Caco-2 (cell line): ENCODE measurements around the gene ZNF106. TPM values are rescaled to one million over a fixed set of nuclear protein-coding genes. Genes with fewer than 3 reads are reported as not detected.

Experiments used
- Bru-seq: library from RNA; stranded (reverse); fragments of 400-500 nt; gene quantifications from one replicate; lab custom pipeline; 2021; lab: Mats Ljungman, UMichigan
- BruChase-seq, 2 experiments: library from RNA; stranded (reverse); fragments of 400-500 nt; gene quantifications; one replicate each; lab custom pipeline; 2021; lab: Mats Ljungman, UMichigan
- BruUV-seq: library from RNA; stranded (reverse); fragments of 400-500 nt; replicated peaks from 2 replicates; lab custom pipeline; 2021; lab: Mats Ljungman, UMichigan
- CTCF ChIA-PET: fragments of 300-600 bp; sonication (Branson Sonifier 250); formaldehyde crosslinking; loops from one replicate; lab custom pipeline; 2022; ENCODE audit warnings: antibody characterized with exemption; lab: Charles Lee
- POLR2A ChIA-PET: fragments of 300-600 bp; sonication (Branson Sonifier 250); formaldehyde crosslinking; loops from one replicate; lab custom pipeline; 2022; ENCODE audit warnings: antibody characterized with exemption; lab: Charles Lee
- DNase-seq, 2 experiments: peaks; one replicate each; pipeline versions ENCODE4 v3.0.0 to v3.0.0-alpha.2; 2020 to 2022
- H3K27me3 ChIP-seq: replicated peaks from 2 replicates; pipeline ENCODE4 v1.6.0; 2011; ENCODE audit warnings: low read length; ENCODE audit not compliant: control insufficient read depth, insufficient read depth
- H3K36me3 ChIP-seq: 2 replicates; pipeline ENCODE4 v1.5.1; 2011; ENCODE audit warnings: low read length; ENCODE audit not compliant: control insufficient read depth, insufficient read depth
- H3K4me1 ChIP-seq: fragments of 250-450 bp; sonication (Bioruptor Pico); 2 replicates; pipeline ENCODE4 v1.5.1; 2020; ENCODE audit warnings: mild to moderate bottlenecking
- H3K4me3 ChIP-seq: 2 replicates; pipeline ENCODE4 v1.5.1; 2011; ENCODE audit warnings: low read depth, mild to moderate bottlenecking, control low read depth, low read length
- H3K9me3 ChIP-seq: fragments of 250-450 bp; sonication (Bioruptor Pico); 2 replicates; pipeline ENCODE4 v1.5.1; 2020; ENCODE audit warnings: mild to moderate bottlenecking, moderate library complexity
- H3K27ac Mint-ChIP-seq: one replicate; pipeline ENCODE4 v1.8.0; 2022; ENCODE audit warnings: mixed read lengths; ENCODE audit not compliant: unreplicated experiment
- H3K27me3 Mint-ChIP-seq: one replicate; pipeline ENCODE4 v1.8.0; 2022; ENCODE audit warnings: mixed read lengths; ENCODE audit not compliant: insufficient read depth, unreplicated experiment
- H3K36me3 Mint-ChIP-seq: one replicate; pipeline ENCODE4 v1.8.0; 2022; ENCODE audit warnings: mild to moderate bottlenecking, mixed read lengths; ENCODE audit not compliant: insufficient read depth, unreplicated experiment
- H3K4me1 Mint-ChIP-seq: one replicate; pipeline ENCODE4 v1.8.0; 2022; ENCODE audit warnings: low read depth, mixed read lengths; ENCODE audit not compliant: unreplicated experiment
- H3K4me3 Mint-ChIP-seq: one replicate; pipeline ENCODE4 v1.8.0; 2022; ENCODE audit warnings: mild to moderate bottlenecking, moderate library complexity, mixed read lengths; ENCODE audit not compliant: unreplicated experiment
- H3K9me3 Mint-ChIP-seq: one replicate; pipeline ENCODE4 v1.8.0; 2022; ENCODE audit warnings: mixed read lengths; ENCODE audit not compliant: unreplicated experiment
- intact Hi-C: fragments of 100-400 bp; cut with micrococcal nuclease; formaldehyde crosslinking; loops from one replicate; pipeline ENCODE4 v1.10.0; 2022; ENCODE audit not compliant: unreplicated experiment
- long read RNA-seq: library from polyadenylated mRNA; stranded (forward); transcript quantifications from one replicate; pipeline ENCODE4 v2.0.0, GENCODE V29; 2022
- total RNA-seq: library from RNA; stranded (reverse); gene quantifications from 2 replicates; pipeline ENCODE4 v1.2.3, GENCODE V29; 2022
- TF ChIP-seq, protein P1 (sequence below), 2 experiments: fragments of 200-600 bp in 1 of 2; IDR thresholded peaks; 1 replicate in 1 of 2; 2 replicates in 1 of 2; pipeline versions ENCODE4 v1.5.1 to v1.8.0; 2011 to 2022; ENCODE audit warnings: antibody characterized with exemption in 1 of 2, control low read depth in 1 of 2, inconsistent platforms in 1 of 2, low read depth in 1 of 2, low read length in 1 of 2, mild to moderate bottlenecking in 1 of 2, moderate library complexity in 1 of 2; ENCODE audit not compliant: insufficient read depth in 1 of 2, severe bottlenecking in 1 of 2, unreplicated experiment in 1 of 2

The ZNF106 gene
- total RNA-seq, result 47.8 and 51.4 TPM in 2 replicates
- percentile 73 among the genes with signal in this experiment for Bru-seq, nascent RNA
- BruChase-seq, experiment 1, labeled RNA remaining after a 2-hour chase, result percentile 85 among the genes with signal in this experiment
- percentile 91 among the genes with signal in this experiment for BruChase-seq, experiment 2, labeled RNA remaining after a 6-hour chase
- long read RNA-seq, full-length matches to known transcripts, result 1 of 19 reads
- long read RNA-seq, partial matches to known transcripts, result 3 of 19 reads
- long read RNA-seq, other reads (novel, unspliced or antisense), result 15 of 19 reads

DNA sequence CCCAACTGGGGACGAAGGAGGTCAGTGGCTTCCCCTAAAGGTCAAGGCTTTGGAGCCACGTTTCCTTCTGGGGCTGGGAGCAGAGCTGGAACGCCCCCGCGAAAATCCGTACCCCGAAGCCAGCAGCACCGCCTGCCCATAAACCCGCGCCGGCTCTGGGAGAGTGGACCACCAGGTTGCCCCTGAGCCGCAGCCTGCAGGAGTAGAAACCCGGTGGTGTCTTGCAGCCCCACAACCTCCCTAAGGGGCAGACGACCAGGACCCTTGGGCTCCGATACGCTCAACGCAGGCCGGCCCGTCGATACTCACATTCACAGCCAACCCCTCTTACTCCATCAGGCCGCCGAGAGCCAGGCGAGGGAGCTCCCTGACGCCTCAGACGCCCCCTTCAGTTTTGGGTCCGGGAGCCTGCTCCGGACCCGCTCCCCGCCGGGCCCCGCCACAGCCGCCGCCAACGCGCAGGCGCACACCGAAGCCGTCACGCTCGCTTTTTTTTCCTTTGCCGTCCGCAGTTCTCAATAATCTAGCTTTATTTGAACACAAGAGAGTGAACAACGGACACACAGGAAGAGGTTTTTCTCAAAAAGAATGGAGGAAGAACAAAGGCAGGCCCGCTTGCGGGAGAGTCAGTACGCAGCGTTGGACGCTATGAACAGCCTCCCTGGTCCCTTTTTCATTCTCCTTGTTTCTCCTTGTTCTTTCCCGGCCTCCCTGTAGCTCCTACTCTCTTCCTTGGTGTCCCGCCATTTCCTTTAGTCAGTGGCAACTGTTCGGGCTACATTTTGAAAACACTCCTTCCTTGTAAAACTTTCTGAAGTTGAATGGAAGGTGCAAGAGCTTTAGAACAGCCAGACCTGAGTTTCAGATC, at the start of gene ZNF106:
TSS of gene ZNF106 (minus strand) at position 471 of the 868 bp plus-strand sequence. CDS start 18,852 bp downstream, outside the sequence.
- TF ChIP-seq, protein P1, sequence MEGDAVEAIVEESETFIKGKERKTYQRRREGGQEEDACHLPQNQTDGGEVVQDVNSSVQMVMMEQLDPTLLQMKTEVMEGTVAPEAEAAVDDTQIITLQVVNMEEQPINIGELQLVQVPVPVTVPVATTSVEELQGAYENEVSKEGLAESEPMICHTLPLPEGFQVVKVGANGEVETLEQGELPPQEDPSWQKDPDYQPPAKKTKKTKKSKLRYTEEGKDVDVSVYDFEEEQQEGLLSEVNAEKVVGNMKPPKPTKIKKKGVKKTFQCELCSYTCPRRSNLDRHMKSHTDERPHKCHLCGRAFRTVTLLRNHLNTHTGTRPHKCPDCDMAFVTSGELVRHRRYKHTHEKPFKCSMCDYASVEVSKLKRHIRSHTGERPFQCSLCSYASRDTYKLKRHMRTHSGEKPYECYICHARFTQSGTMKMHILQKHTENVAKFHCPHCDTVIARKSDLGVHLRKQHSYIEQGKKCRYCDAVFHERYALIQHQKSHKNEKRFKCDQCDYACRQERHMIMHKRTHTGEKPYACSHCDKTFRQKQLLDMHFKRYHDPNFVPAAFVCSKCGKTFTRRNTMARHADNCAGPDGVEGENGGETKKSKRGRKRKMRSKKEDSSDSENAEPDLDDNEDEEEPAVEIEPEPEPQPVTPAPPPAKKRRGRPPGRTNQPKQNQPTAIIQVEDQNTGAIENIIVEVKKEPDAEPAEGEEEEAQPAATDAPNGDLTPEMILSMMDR (IDR thresholded peaks at IDR 0.05; ENCODE audit: insufficient read depth in 1 of 2, low read depth in 1 of 2, low read length in 1 of 2, severe bottlenecking in 1 of 2, unreplicated experiment in 1 of 2), result no peak
- H3K4me3 Mint-ChIP-seq, result peak within 1 kb of the TSS; percentile 99
- ChIA-PET POLR2A (interaction anchor here (0.6 to 1.0 kb wide), 6 partner anchors 15 to 1313 kb away, joined by 3 to 11 read pairs (median 4); partner anchors contain the start of genes GANC, STARD9 and TMEM87A), CTCF (interaction anchor here (1.1 kb wide), 1 partner anchor 566 kb away, joined by 7 read pairs; no protein-coding TSS in a partner anchor)
- H3K4me1 Mint-ChIP-seq, result peaks cover 11% of the 10 kb centered on the region
- Histone ChIP-seq H3K27me3 (no peaks in the 10 kb centered on the region), H3K4me1 (peaks cover 15% of the 10 kb centered on the region), H3K36me3 (no peaks in the 10 kb centered on the region; the same call in 1 of the 2 replicates), H3K9me3 (no peaks in the 10 kb centered on the region), H3K4me3 (peak within 1 kb of the TSS; percentile 87)
- no TSS peak for BruUV-seq
- no peaks in the 10 kb centered on the region for H3K9me3 Mint-ChIP-seq
- intact Hi-C loops, result loop anchor here (10.0 kb wide), 1 partner anchor 164 kb away; no protein-coding TSS in a partner anchor
- no peaks in the 10 kb centered on the region for H3K27me3 Mint-ChIP-seq
- DNase-seq, result peak; percentile 88 to 93
- peaks cover 22% of the 10 kb centered on the region for H3K36me3 Mint-ChIP-seq
- H3K27ac Mint-ChIP-seq, result peak within 1 kb of the TSS; percentile 100

DNA sequence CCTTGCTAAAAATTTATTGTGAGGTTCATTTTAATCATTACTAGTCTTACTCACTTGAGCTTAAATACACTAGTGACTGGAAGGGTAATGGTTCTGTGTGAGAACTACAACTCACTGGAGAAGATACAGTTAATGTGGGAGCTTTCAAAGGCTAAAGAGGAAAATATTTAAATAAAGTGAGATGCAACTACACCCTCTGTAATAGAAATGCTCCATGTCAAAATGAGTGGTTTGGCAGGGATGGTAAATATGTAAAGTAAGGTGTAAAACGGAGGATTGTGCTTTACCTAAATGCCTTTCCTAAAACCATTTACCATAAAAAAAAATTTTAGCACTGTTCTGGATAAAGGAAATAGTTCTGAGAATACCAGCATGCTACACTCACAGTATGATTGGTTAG, 42.3 kb upstream of the ZNF106 start:
- Histone ChIP-seq H3K9me3 (no peaks in the 10 kb centered on the region), H3K36me3 (no peaks in the 10 kb centered on the region; the same call in 1 of the 2 replicates), H3K27me3 (no peaks in the 10 kb centered on the region), H3K4me3 (no peak overlapping the region), H3K4me1 (no peaks in the 10 kb centered on the region)
- Mint-ChIP-seq H3K27me3 (no peaks in the 10 kb centered on the region), H3K27ac (no peak overlapping the region), H3K4me3 (no peak overlapping the region), H3K36me3 (peaks cover 45% of the 10 kb centered on the region), H3K9me3 (no peaks in the 10 kb centered on the region), H3K4me1 (no peaks in the 10 kb centered on the region)
- ChIA-PET CTCF (no interaction called here), POLR2A (no interaction called here)
- no peak for DNase-seq
- intact Hi-C loops, result no loop called here
- no TSS peak for BruUV-seq
- TF ChIP-seq, protein P1 (IDR thresholded peaks at IDR 0.05; ENCODE audit: insufficient read depth in 1 of 2, low read depth in 1 of 2, low read length in 1 of 2, severe bottlenecking in 1 of 2, unreplicated experiment in 1 of 2), result no peak

DNA sequence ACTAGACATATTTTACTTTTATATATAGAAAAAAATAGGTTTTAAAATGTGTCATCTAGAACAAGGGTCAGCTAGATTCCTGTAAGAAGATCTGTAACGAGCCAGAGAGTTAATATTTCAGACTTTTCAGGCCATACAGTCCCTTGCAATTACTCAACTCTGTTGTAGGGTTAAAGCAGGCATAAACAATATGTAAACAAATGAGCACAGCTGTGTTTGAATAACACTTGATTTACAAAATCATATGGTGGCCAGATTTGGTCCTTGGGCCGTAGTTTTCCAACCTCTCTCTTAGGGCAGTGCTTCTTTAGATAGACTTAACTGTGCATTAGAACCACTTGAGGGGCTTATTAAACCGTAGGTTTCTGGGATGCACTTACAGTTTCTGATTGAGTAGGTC, 38.0 kb upstream of the ZNF106 start:
- no TSS peak for BruUV-seq

More for the DNA sequence above, 38.0 kb upstream of the ZNF106 start:
- no peaks in the 10 kb centered on the region for H3K36me3 ChIP-seq
- Mint-ChIP-seq H3K9me3 (no peaks in the 10 kb centered on the region), H3K4me3 (no peak overlapping the region), H3K27me3 (no peaks in the 10 kb centered on the region), H3K27ac (no peak overlapping the region), H3K4me1 (no peaks in the 10 kb centered on the region), H3K36me3 (peaks cover 50% of the 10 kb centered on the region)
- H3K4me1 ChIP-seq, result no peaks in the 10 kb centered on the region
- ChIA-PET POLR2A (no interaction called here), CTCF (no interaction called here)
- H3K27me3 ChIP-seq, result no peaks in the 10 kb centered on the region
- H3K9me3 ChIP-seq, result no peaks in the 10 kb centered on the region
- H3K4me3 ChIP-seq, result no peak overlapping the region
- TF ChIP-seq, protein P1 (IDR thresholded peaks at IDR 0.05; ENCODE audit: insufficient read depth in 1 of 2, low read depth in 1 of 2, low read length in 1 of 2, severe bottlenecking in 1 of 2, unreplicated experiment in 1 of 2), result no peak
- intact Hi-C loops, result no loop called here
- no peak for DNase-seq
